CD4-positive, alpha-beta T cell treated with Interleukin-6 at 100 ng/mL for 8 hours (primary cell): ENCODE data around the gene CHST1.

Source experiments
- DNase-seq: peaks from one replicate; pipeline ENCODE4 v3.0.0-alpha.2; 2020; ENCODE audit warnings: mixed read lengths, low spot score

Gene CHST1, protein sequence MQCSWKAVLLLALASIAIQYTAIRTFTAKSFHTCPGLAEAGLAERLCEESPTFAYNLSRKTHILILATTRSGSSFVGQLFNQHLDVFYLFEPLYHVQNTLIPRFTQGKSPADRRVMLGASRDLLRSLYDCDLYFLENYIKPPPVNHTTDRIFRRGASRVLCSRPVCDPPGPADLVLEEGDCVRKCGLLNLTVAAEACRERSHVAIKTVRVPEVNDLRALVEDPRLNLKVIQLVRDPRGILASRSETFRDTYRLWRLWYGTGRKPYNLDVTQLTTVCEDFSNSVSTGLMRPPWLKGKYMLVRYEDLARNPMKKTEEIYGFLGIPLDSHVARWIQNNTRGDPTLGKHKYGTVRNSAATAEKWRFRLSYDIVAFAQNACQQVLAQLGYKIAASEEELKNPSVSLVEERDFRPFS

DNA sequence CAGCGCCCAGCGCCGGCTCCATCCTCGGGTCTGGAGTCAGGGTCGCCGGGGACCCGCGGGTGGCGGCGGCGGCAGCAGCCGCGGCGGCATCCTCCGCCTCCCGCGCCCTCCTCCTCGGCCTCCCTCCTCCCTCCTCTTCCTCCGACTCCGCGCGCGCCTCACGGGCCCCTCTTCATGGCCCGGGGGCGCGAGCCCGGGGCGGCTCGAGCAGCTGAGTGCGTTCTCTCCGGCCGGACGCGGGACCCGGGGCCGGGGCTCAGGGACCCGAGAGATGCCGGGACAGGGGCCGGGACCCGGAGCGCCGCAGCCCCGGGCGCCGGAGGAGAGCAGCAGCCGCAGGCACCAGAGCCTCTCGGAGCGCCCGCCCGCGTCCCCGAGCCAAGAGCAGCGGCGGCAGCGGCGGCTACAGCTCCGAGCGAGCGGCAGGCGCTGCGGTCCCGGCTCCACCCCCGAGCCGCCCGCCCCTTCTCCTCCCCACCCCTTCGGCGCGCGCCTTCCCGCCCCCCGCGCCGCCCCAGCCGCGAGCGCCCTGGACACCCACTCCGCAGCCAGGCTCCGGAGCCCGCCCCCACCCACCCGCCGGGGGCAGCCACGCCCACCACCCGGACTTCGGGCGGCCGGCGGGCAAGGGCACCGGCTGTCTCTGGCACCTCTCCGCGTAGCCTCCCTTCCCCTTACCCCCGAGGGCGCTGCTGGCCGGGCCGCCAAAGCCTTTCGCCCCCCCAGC lies at the start of gene CHST1:
TSS of gene CHST1 (minus strand) at position 417 of the 727 bp plus-strand sequence. CDS start 14,699 bp downstream, outside the sequence.
- DNase-seq: no peak

- no peak for DNase-seq
Observed at GRCh38 chr11:45713573-45713972, 48.2 kb upstream of the CHST1 start.

DNA sequence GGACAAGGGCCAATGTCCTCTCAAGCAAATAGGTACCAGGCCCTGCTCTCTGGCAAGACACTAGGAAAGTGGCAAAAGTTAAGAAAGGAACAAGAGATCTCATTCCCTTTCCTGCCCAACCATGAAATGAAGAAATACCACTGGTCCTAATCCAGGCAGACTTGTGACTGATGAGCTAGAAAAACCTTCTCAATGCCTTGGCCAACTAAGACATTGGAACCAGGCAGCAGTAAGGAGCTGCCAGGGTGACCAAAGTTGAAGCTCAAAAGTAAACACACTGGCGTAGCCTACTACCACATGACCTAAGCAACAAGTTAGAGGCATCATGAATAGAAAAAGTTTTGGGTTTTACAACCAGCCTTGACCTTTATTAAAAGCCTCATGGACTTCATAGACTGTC lies 45.1 kb upstream of the CHST1 start:
- no peak for DNase-seq

- DNase-seq: no peak
Observed at GRCh38 chr11:45708887-45709663, 43.7 kb upstream of the CHST1 start.

- no peak for DNase-seq
Observed at GRCh38 chr11:45704635-45705034, 39.2 kb upstream of the CHST1 start.

DNA sequence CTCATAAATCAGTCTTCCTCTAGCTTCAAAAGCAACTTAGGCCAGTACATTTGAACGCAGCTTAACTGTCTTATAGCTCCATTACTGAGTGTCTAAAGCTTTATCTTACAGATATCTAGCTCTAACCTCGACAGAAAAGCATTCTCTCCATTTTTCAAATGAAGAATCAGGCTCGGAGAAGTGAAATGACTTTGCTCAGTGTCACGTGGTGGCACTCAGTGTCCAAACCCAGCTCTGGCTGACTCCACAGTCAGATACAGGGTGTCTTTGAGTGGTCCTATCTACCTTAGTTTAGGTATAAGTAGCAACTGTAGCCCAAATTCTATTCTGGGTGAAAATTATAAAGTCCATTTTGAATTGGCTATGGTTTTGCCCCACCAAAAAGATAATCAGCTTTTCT lies 38.7 kb upstream of the CHST1 start:
- DNase-seq: no peak

DNA sequence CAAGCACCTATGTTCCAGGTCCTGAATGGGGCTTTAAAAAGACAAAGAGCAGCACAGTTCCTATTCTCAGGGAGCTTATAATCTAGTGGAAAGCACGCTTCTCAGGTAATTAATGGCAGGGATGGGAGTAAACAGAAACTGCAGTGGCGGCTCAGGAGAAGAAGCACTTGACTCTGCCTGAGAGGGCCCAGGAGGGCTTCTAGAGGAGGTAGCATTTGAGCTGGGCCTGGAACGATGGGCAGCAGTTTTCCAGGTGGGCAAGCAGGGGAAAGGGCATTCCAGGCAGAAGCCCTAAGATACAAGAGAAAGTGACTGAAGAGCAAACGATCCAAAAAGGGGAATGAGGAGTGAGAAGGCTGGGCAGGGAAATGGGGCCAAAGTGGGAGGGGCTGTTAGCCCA lies 37.1 kb upstream of the CHST1 start:
- DNase-seq: no peak

DNA sequence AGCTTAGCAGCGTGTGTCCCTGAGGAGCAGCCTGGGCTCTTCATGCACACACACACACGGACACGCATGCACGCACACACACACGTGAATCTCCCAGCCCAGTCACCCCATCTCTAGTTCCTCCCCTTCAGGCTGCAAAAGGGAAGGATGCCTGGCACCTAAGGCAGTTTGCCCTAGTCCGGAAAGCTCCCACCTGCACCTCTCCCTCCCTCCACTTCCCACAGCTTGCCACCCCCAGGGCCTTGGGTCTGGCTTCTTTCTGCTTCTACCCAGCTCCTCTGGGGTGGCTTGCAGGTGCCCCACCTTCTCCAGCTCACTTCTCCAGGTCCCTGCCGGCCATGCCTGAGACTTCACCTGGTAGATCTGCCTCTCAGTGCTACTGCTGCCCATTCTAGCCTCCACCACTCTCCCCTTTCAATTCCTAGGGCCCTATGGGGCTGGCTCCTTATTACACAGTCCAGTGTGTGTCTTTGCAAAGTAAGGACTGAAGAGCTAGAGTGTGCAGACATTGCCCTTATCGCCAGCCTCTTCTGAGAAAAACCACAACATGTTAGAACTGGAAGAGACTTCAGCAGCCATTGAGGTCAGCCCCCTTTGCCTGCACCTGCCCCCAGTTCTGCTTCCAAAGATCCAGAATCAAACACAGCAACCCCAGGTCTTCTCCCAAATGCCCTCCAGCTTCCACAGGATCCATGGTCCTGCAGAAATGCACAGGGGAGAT lies 33.5 kb upstream of the CHST1 start:
- no peak for DNase-seq

GRCh38 chr11:45692808-45693453 lies 27.5 kb upstream of the CHST1 start:
- DNase-seq: no peak

- no peak for DNase-seq
Observed at GRCh38 chr11:45688472-45689033, 23.1 kb upstream of the CHST1 start.

DNA sequence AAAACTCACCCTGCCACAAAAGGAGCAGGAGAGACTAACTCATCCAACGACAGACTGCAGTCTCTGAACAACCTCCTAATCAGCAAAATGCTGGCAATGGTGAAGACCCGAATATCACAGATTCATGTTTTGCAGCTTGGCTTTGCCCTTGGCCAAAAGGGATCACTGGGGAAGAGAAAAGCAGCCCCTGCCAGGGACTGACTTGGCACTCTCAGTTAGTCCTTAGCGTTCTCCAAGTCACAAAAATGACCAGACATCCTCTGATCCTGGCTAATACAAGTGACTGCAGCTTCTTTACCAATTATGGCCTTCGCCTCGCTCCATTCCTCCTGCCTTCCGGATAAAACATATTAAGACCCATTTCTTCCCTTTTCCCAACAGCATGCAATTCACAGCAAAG lies 22.4 kb upstream of the CHST1 start:
- DNase-seq: no peak

DNA sequence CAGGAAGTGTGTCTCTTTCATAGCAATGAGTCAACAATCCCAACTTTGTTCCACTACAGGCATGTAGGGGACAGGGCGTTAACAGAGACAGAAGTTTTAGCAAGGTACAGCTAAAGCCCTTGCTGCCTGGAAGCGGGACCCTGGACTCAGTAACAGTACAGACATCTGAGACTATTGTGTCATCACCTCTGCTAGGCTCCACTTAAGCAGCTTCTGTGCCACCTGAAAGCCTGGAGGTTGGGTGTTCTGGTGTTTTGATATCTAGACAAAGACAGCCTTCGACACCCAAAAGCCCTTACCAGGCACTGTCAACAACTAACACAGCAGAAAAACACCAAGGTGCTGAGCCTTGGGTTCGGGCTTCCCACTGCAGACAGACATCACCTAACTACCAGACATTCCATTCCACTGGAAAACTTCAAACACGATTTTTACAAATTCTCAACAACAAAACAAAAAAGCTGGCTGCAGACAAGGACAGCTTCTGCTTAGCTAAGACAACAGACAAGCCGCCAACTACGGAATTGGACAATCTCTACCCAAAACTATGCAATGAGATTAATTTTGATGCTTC lies 20.6 kb upstream of the CHST1 start:
- no peak for DNase-seq

GRCh38 chr11:45684440-45684839 lies 19.0 kb upstream of the CHST1 start:
- no peak for DNase-seq

DNA sequence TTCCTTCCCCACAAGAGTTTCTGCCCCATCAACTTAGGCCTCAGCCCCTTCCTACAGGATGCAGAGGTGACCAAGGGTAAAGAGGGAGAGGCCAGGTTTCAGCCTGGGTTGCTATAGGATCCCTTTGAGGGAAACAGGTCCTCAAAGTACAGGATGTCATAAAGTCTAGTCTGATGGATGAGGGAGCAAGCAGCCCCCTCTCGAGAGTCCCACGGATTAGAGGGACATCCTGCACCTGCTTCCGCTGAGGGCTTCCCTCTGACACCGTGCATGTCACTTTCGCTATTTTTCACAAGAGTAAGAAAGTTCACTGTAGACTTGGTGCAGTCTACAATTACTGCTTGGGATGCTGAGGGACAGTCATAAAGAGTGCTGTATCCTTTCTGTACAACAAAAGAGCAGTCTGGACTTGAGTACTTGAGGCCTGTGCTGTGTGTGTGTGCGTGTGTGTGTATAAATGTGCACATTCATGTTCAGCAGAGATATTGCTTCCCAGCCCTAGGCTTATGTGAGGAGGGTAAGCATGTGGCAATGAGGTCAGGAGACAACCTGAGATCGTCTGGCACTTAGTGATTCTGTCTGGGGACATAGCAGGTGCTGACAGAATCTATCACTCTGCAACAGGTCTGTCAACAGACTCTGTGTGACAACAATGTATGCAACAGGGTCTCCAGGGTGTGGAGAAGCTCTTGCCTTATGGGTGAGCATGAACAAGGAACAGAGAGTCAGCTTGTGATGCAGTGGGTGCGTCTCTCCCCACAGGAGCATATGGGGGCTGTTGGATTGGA lies 18.0 kb upstream of the CHST1 start:
- no peak for DNase-seq

DNA sequence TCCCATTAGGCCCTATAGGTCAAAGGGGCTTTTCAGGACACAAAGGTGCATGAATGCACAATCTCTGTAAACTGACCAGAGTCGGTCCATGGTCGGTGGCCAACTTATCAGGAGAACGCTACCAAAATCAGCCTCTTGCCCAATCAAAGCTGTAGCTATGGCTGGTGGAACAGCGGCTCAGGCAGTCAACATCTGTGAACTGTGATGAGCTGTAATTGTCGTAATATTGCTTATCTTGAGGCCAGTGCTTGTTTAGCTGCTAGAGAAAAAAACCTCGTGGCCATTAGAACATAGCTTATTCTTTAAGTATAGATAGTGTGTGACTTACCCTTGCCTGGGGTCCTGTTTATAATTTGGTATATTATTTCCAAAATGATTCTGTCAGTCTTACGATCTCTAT lies 14.4 kb upstream of the CHST1 start:
- no peak for DNase-seq

DNA sequence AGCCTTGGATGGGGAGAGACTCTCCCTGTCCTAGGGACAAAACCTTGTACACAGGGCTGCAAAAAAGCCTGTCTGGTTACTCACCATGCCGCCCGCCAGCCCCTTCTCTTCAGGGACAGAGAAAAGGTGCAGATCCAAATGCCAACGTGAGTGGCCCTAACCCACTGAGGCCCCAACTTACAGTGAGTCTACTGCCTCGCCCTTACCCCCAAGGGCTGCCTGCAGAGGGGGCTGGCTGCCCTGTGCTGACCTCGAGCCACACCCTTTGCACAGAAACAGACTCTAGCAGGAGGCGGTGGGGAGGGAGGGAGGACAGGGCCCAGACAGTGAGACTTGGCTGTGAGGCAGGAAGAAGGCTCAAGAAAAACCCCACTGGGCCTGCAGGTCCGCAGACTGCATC lies 13.6 kb upstream of the CHST1 start:
- no peak for DNase-seq

DNA sequence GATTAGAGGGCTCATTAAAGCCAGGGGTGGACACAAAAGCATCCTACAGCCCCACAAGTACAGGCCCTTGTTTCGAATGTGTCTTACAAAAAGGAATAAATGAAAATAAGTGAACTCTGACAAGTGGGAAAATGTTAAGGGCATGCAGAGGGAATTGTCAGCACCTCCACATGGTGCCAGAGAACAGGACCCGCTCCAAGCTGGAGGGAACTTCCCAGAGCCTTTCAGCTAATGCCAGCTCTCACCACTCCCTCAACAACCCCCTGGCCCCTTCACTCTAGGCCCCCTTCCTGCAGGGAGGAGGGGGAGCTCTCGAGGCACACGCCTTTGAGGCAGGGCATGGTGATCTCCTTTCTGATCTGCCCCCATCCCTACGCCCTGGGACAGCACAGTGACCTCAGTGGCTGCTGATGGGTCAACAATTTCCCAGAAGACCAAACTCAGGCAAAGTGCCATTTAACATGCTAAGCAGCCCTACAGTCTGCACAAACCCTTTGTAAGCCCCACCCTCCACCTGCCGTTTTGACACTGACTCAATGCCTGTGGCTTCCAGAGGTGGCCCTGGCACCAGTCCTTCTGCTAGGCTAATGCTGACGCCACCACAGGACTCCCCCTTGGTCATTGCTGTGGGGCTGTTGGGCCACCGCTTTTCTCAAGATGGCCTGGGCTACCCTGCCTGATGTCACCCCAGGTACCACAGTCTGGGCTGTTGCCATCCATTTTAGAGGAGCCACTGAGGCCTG lies 12.5 kb upstream of the CHST1 start:
- no peak for DNase-seq

GRCh38 chr11:45676522-45677095 lies 11.2 kb upstream of the CHST1 start:
- no peak for DNase-seq

DNA sequence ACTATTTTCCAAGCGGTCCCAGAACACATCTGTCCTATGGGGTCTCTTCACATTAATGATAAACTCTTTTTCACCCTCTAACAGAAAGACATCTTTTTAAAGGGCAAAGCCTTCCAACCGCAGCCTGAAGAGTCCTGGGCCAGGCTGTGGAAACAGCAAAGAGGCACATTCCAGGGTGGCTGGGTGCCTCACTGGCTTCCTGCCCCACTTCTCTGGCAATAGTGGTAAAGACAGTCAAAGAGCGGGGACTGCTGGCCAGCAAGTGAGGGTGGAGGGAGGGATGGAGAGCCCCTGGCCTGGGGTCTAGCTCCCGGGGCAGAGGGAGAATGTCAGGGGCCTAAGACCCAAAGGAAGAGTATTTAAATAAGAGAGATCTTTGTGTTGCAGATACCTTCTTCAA lies 10.2 kb upstream of the CHST1 start:
- DNase-seq: no peak
